Testis (tissue), 3 donors: ENCODE data around the gene RANBP3L. TPM values are rescaled to one million over a fixed set of nuclear protein-coding genes. Genes with fewer than 3 reads are reported as not detected.
A peak's percentile ranks its signal among the peaks of the same experiment; 100 is the strongest.
"Not testable (repeated sequence)": the region's sequence is repeated elsewhere in the genome, so short reads cannot be mapped to it uniquely, and the experiment has no call there.

ENCODE experiments used
- DNase-seq: peaks from one replicate; pipeline ENCODE4 v3.0.0-alpha.2; 2019
- H3K27ac ChIP-seq, 2 donors: fragments of 200-600 bp; sonication (generic); one replicate each; pipeline ENCODE4 v1.5.1; 2019
- H3K27me3 ChIP-seq: fragments of 200-600 bp; sonication (generic); one replicate; pipeline ENCODE4 v1.5.1; 2019
- H3K36me3 ChIP-seq: fragments of 200-600 bp; sonication (generic); one replicate; pipeline ENCODE4 v1.5.1; 2017; ENCODE audit warnings: low read depth; ENCODE audit errors: missing control alignments
- H3K4me1 ChIP-seq: fragments of 200-600 bp; sonication (generic); one replicate; pipeline ENCODE4 v1.5.1; 2019
- H3K4me3 ChIP-seq, 2 donors: fragments of 200-600 bp; sonication (generic); one replicate each; pipeline ENCODE4 v1.5.1; 2017 to 2019
- H3K9me3 ChIP-seq: fragments of 200-600 bp; sonication (generic); one replicate; pipeline ENCODE4 v1.5.1; 2017
- CTCF ChIP-seq, 3 experiments: fragments of 450-650 bp in 2 of 3; fragments of 200-600 bp in 1 of 3; sonication (generic) in 1 of 3; IDR thresholded peaks; one replicate each; pipeline ENCODE4 v1.5.1; 2016 to 2019; ENCODE audit warnings: antibody characterized with exemption in 3 of 3, mild to moderate bottlenecking in 2 of 3, moderate library complexity in 1 of 3
- POLR2A ChIP-seq: fragments of 450-650 bp; IDR thresholded peaks from one replicate; pipeline ENCODE4 v1.6.1; 2017; ENCODE audit warnings: antibody characterized with exemption, mild to moderate bottlenecking, moderate library complexity
- WGBS, 2 donors: methylation state at CpG; one replicate each; pipeline ENCODE4 v1.1.5; 2018; 5-methylcytosine and 5-hydroxymethylcytosine counted together
- intact Hi-C: fragments of 100-400 bp; cut with DNase I; formaldehyde crosslinking; loops from one replicate; pipeline ENCODE4 v1.15.1; 2023; ENCODE audit warnings: low total_unique reads
- polyA plus RNA-seq: library from polyadenylated mRNA; stranded (reverse); fragments of 350-450 nt; fragmentation: Illumina TruSeq; extraction: RNeasy Lipid Tissue Mini Kit (QIAGEN cat#74804); gene quantifications from one replicate; pipeline ENCODE4 v1.2.3, GENCODE V29; 2014; ENCODE audit warnings: low read depth, low replicate concordance; ENCODE audit not compliant: insufficient read depth
- total RNA-seq, 2 donors: library from RNA; depleted of rRNA; stranded (reverse); fragments of >200 nt; gene quantifications; one replicate each; pipeline ENCODE4 v1.2.3, GENCODE V29; 2016

Gene RANBP3L
- total and polyA plus RNA-seq, 3 donors from 2014 or later: 3.6 to 26.3 (median 19.9) TPM

- no peak overlapping the region for H3K27ac ChIP-seq
- H3K27me3 ChIP-seq: no peaks in the 10 kb centered on the region
- no peaks in the 10 kb centered on the region for H3K4me1 ChIP-seq
- no peak overlapping the region for H3K4me3 ChIP-seq
- intact Hi-C loops: no loop called here
- no peak for TF ChIP-seq POLR2A
- TF ChIP-seq CTCF (IDR thresholded peaks at IDR 0.05): no peak
- WGBS, 2 donors: 100% methylated on average over 1 of the region's 1 CpG
- DNase-seq: no peak
- H3K9me3 ChIP-seq: no peaks in the 10 kb centered on the region
- no peaks in the 10 kb centered on the region for H3K36me3 ChIP-seq
Observed at GRCh38 chr5:36337597-36337996, 35.9 kb upstream of the RANBP3L start.

GRCh38 chr5:36334315-36334714 lies 32.6 kb upstream of the RANBP3L start:
- Histone ChIP-seq H3K36me3 (no peaks in the 10 kb centered on the region), H3K27me3 (no peaks in the 10 kb centered on the region), H3K9me3 (no peaks in the 10 kb centered on the region), H3K4me3 (no peak overlapping the region), H3K4me1 (no peaks in the 10 kb centered on the region), H3K27ac (no peak overlapping the region)
- no peak for DNase-seq
- intact Hi-C loops: no loop called here
- TF ChIP-seq CTCF (IDR thresholded peaks at IDR 0.05): no peak
- TF ChIP-seq POLR2A: no peak
- 46 to 67% methylated on average over 5 of the region's 5 CpGs for WGBS, 2 donors

- H3K4me3 ChIP-seq, DNase-seq, H3K9me3 ChIP-seq, H3K27ac ChIP-seq, H3K36me3 ChIP-seq, H3K4me1 ChIP-seq, intact Hi-C loops, H3K27me3 ChIP-seq: not testable (repeated sequence)
- 92 to 93% methylated on average over 13 of the region's 13 CpGs for WGBS, 2 donors
Observed at GRCh38 chr5:36332720-36333119, 31.0 kb upstream of the RANBP3L start.

GRCh38 chr5:36325196-36325595 lies 23.5 kb upstream of the RANBP3L start:
- no peak for DNase-seq
- Histone ChIP-seq H3K4me3 (no peak overlapping the region), H3K36me3 (no peaks in the 10 kb centered on the region), H3K27me3 (no peaks in the 10 kb centered on the region), H3K4me1 (no peaks in the 10 kb centered on the region), H3K9me3 (no peaks in the 10 kb centered on the region), H3K27ac (no peak overlapping the region)
- TF ChIP-seq POLR2A: no peak
- no peak for TF ChIP-seq CTCF (IDR thresholded peaks at IDR 0.05)
- intact Hi-C loops: no loop called here

GRCh38 chr5:36323926-36324781 lies 22.5 kb upstream of the RANBP3L start:
- H3K36me3 ChIP-seq: no peaks in the 10 kb centered on the region
- DNase-seq: peak; percentile 20
- H3K4me1 ChIP-seq: no peaks in the 10 kb centered on the region
- H3K27me3 ChIP-seq: no peaks in the 10 kb centered on the region
- TF ChIP-seq CTCF (IDR thresholded peaks at IDR 0.05) (no peak), POLR2A (no peak)
- no peaks in the 10 kb centered on the region for H3K9me3 ChIP-seq
- intact Hi-C loops: no loop called here
- WGBS, 2 donors: 83 to 86% methylated on average over 5 to 6 of the region's 6 CpGs
- H3K27ac ChIP-seq: no peak overlapping the region
- no peak overlapping the region for H3K4me3 ChIP-seq
